ENCODE results near the gene RPS10.
"Not testable (repeated sequence)": the region's sequence is repeated elsewhere in the genome, so short reads cannot be mapped to it uniquely, and the experiment has no call there.

The RPS10 gene

DNA sequence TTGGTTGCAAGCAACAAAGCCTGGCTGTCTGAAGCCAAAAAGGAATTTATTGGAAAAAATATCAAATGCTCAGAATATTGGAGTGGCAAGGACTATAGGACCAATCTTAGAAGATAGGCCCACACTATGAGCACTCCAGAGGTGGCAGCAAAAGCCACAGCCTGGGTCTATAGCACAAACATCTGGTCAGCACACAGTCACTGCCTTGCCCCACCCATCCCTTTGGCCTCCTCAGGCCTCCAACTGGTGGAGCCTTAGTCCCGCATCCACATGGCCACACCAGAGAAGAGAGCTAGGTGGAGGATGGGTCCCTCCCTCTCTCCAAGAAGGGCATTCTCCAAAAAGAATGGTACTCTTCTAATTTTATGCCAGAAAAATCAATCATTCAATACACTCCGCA lies 47.4 kb downstream of the RPS10 start:
- TF ChIP-seq EZH2phosphoT487 (IDR thresholded peaks at IDR 0.05; ENCODE audit: borderline replicate concordance): no peak
- TF ChIP-seq, protein P1, sequence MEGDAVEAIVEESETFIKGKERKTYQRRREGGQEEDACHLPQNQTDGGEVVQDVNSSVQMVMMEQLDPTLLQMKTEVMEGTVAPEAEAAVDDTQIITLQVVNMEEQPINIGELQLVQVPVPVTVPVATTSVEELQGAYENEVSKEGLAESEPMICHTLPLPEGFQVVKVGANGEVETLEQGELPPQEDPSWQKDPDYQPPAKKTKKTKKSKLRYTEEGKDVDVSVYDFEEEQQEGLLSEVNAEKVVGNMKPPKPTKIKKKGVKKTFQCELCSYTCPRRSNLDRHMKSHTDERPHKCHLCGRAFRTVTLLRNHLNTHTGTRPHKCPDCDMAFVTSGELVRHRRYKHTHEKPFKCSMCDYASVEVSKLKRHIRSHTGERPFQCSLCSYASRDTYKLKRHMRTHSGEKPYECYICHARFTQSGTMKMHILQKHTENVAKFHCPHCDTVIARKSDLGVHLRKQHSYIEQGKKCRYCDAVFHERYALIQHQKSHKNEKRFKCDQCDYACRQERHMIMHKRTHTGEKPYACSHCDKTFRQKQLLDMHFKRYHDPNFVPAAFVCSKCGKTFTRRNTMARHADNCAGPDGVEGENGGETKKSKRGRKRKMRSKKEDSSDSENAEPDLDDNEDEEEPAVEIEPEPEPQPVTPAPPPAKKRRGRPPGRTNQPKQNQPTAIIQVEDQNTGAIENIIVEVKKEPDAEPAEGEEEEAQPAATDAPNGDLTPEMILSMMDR (conservative IDR thresholded peaks at IDR 0.05; ENCODE audit: low read length): no peak
- Histone ChIP-seq H3K36me3 (ENCODE audit: insufficient read depth, low read length) (peaks cover 4% of the 10 kb centered on the region; the same call in 1 of the 2 replicates), H3K9me3 (ENCODE audit: insufficient read depth, low read depth, low read length) (no peaks in the 10 kb centered on the region), H3K4me3 (ENCODE audit: low read length, poor library complexity, severe bottlenecking) (no peak overlapping the region), H3K4me2 (ENCODE audit: low read depth, low read length, poor library complexity, severe bottlenecking) (no peak overlapping the region), H2AFZ (ENCODE audit: low read length) (no peak overlapping the region), H3K9me2 (replicated peaks; ENCODE audit: low read depth, low read length) (no peaks in the 10 kb centered on the region), H3F3A (ENCODE audit: low read depth) (no peaks in the 10 kb centered on the region), H3K79me2 (ENCODE audit: insufficient read depth, low read length) (peaks cover 91% of the 10 kb centered on the region), H3K9ac (ENCODE audit: low read depth, low read length, poor library complexity, severe bottlenecking) (no peak overlapping the region), H3K4me1 (ENCODE audit: insufficient read depth, low read length, poor library complexity, severe bottlenecking) (peaks cover 4% of the 10 kb centered on the region), H4K20me1 (ENCODE audit: insufficient read depth, low read length, poor library complexity, severe bottlenecking) (peaks cover 16% of the 10 kb centered on the region), H3K27me3 (ENCODE audit: insufficient read depth, low read length, poor library complexity, severe bottlenecking) (no peaks in the 10 kb centered on the region)

DNA sequence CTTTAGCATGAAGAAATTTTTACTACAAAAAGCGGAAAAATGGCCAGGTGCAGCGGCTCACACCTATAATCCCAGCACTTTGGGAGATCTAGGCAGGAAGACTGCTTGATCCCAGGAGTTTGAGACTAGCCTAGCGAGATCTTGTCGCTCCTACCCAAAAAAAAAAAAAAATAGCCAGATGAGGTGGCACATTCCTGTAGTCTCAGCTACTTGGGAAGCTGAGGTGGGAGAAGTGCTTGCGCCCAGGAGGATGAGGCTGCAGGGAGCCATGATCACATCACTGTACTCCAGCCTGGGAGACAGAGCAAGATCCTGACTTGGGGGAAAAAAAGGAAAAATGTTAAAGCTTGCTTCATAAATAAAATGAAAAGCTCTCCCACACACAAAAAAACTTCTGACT lies 47.9 kb downstream of the RPS10 start:
- Histone ChIP-seq H4K20me1 (ENCODE audit: insufficient read depth, low read length, poor library complexity, severe bottlenecking) (peaks cover 16% of the 10 kb centered on the region), H3K9ac (ENCODE audit: low read depth, low read length, poor library complexity, severe bottlenecking) (no peak overlapping the region), H2AFZ (ENCODE audit: low read length) (no peak overlapping the region), H3K36me3 (ENCODE audit: insufficient read depth, low read length) (peaks cover 4% of the 10 kb centered on the region; the same call in 1 of the 2 replicates), H3K4me2 (ENCODE audit: low read depth, low read length, poor library complexity, severe bottlenecking) (no peak overlapping the region), H3F3A (ENCODE audit: low read depth) (no peaks in the 10 kb centered on the region), H3K4me1 (ENCODE audit: insufficient read depth, low read length, poor library complexity, severe bottlenecking) (no peaks in the 10 kb centered on the region), H3K4me3 (ENCODE audit: low read length, poor library complexity, severe bottlenecking) (no peak overlapping the region), H3K9me3 (ENCODE audit: insufficient read depth, low read depth, low read length) (no peaks in the 10 kb centered on the region), H3K9me2 (replicated peaks; ENCODE audit: low read depth, low read length) (no peaks in the 10 kb centered on the region), H3K79me2 (ENCODE audit: insufficient read depth, low read length) (peaks cover 91% of the 10 kb centered on the region), H3K27me3 (ENCODE audit: insufficient read depth, low read length, poor library complexity, severe bottlenecking) (no peaks in the 10 kb centered on the region)
- no peak for TF ChIP-seq EZH2phosphoT487 (IDR thresholded peaks at IDR 0.05; ENCODE audit: borderline replicate concordance)
- TF ChIP-seq, protein P1 (conservative IDR thresholded peaks at IDR 0.05; ENCODE audit: low read length): no peak

DNA sequence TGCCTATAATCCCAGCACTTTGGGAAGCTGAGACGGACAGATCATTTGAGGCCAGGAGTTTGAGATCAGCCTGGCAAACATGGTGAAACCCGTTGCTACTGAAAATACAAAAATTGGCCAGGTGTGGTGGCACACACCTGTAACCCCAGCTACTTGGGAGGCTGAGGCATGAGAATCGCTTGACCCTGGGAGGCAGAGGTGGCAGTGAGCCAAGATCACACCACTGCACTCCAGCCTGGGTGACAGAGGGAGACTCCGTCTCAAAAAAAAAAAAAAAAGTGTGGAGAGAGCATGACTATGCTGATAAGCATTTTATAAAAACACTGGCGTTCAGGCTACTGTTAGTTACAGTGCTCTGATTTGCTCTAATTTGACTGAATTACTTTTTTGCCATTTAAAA lies 48.3 kb downstream of the RPS10 start:
- peaks cover 19% of the 10 kb centered on the region for H4K20me1 ChIP-seq (ENCODE audit: insufficient read depth, low read length, poor library complexity, severe bottlenecking)
- not testable (repeated sequence) for H3K9me2 ChIP-seq (replicated peaks; ENCODE audit: low read depth, low read length); H3K4me2 ChIP-seq (ENCODE audit: low read depth, low read length, poor library complexity, severe bottlenecking); H3K9ac ChIP-seq (ENCODE audit: low read depth, low read length, poor library complexity, severe bottlenecking); H3K27me3 ChIP-seq (ENCODE audit: insufficient read depth, low read length, poor library complexity, severe bottlenecking); H3K4me1 ChIP-seq (ENCODE audit: insufficient read depth, low read length, poor library complexity, severe bottlenecking); H3K9me3 ChIP-seq (ENCODE audit: insufficient read depth, low read depth, low read length); H3F3A ChIP-seq (ENCODE audit: low read depth); H2AFZ ChIP-seq (ENCODE audit: low read length); H3K36me3 ChIP-seq (ENCODE audit: insufficient read depth, low read length); H3K4me3 ChIP-seq (ENCODE audit: low read length, poor library complexity, severe bottlenecking)
- H3K79me2 ChIP-seq (ENCODE audit: insufficient read depth, low read length): peaks cover 91% of the 10 kb centered on the region

- TF ChIP-seq, protein P1 (conservative IDR thresholded peaks at IDR 0.05; ENCODE audit: low read length): no peak
- no peak for TF ChIP-seq EZH2phosphoT487 (IDR thresholded peaks at IDR 0.05; ENCODE audit: borderline replicate concordance)
- Histone ChIP-seq H3F3A (ENCODE audit: low read depth) (no peaks in the 10 kb centered on the region), H2AFZ (ENCODE audit: low read length) (no peak overlapping the region), H4K20me1 (ENCODE audit: insufficient read depth, low read length, poor library complexity, severe bottlenecking) (peaks cover 27% of the 10 kb centered on the region), H3K36me3 (ENCODE audit: insufficient read depth, low read length) (peaks cover 4% of the 10 kb centered on the region; the same call in 1 of the 2 replicates), H3K79me2 (ENCODE audit: insufficient read depth, low read length) (peaks cover 84% of the 10 kb centered on the region), H3K4me2 (ENCODE audit: low read depth, low read length, poor library complexity, severe bottlenecking) (no peak overlapping the region), H3K9me2 (replicated peaks; ENCODE audit: low read depth, low read length) (no peaks in the 10 kb centered on the region), H3K4me1 (ENCODE audit: insufficient read depth, low read length, poor library complexity, severe bottlenecking) (no peaks in the 10 kb centered on the region), H3K27me3 (ENCODE audit: insufficient read depth, low read length, poor library complexity, severe bottlenecking) (no peaks in the 10 kb centered on the region), H3K9ac (ENCODE audit: low read depth, low read length, poor library complexity, severe bottlenecking) (no peak overlapping the region), H3K4me3 (ENCODE audit: low read length, poor library complexity, severe bottlenecking) (no peak overlapping the region), H3K9me3 (ENCODE audit: insufficient read depth, low read depth, low read length) (no peaks in the 10 kb centered on the region)
Observed at GRCh38 chr6:34375833-34376232, 50.0 kb downstream of the RPS10 start.

All from Loucy (cell line).